HG03571 (cell line): ENCODE results near the gene CREB3L1.

Experiments
- ATAC-seq: cut with Tn5 transposase; IDR thresholded peaks from one replicate; pipeline ENCODE4 v1.9.1; 2021; ENCODE audit not compliant: unreplicated experiment

The CREB3L1 gene

GRCh38 chr11:46342239-46342638, 64.8 kb downstream of the CREB3L1 start:
- no peak for ATAC-seq

- ATAC-seq = no peak
Measured at GRCh38 chr11:46343520-46343919, 66.1 kb downstream of the CREB3L1 start.

GRCh38 chr11:46345131-46345597, 67.7 kb downstream of the CREB3L1 start:
- no peak for ATAC-seq

GRCh38 chr11:46345881-46346484, 68.5 kb downstream of the CREB3L1 start:
- ATAC-seq = no peak

- ATAC-seq = peak; percentile 55
Measured at GRCh38 chr11:46346886-46347636, 69.6 kb downstream of the CREB3L1 start, which contains the start of gene DGKZ. Gene DGKZ, plus strand, starts transcription at chr11:46347463. Its CDS starts 197 bp downstream, at chr11:46347660.

GRCh38 chr11:46347637-46348311, 70.3 kb downstream of the CREB3L1 start:
- ATAC-seq = no peak

GRCh38 chr11:46348566-46349401, 71.3 kb downstream of the CREB3L1 start:
- no peak for ATAC-seq

GRCh38 chr11:46350695-46351094, 73.2 kb downstream of the CREB3L1 start:
- no peak for ATAC-seq

- no peak for ATAC-seq
Measured at GRCh38 chr11:46351148-46351547, 73.7 kb downstream of the CREB3L1 start.

- no peak for ATAC-seq
Measured at GRCh38 chr11:46351606-46352005, 74.1 kb downstream of the CREB3L1 start.

GRCh38 chr11:46352063-46352841, 74.8 kb downstream of the CREB3L1 start:
- ATAC-seq = no peak

- no peak for ATAC-seq
Measured at GRCh38 chr11:46353698-46354097, 76.2 kb downstream of the CREB3L1 start.

- no peak for ATAC-seq
Measured at GRCh38 chr11:46356924-46357482, 79.5 kb downstream of the CREB3L1 start.

GRCh38 chr11:46357483-46357936, 80.0 kb downstream of the CREB3L1 start:
- no peak for ATAC-seq

- no peak for ATAC-seq
Measured at GRCh38 chr11:46359953-46360352, 82.5 kb downstream of the CREB3L1 start.

- ATAC-seq = peak; percentile 9
Measured at GRCh38 chr11:46360878-46361277, 83.4 kb downstream of the CREB3L1 start.

GRCh38 chr11:46361283-46362155, 84.1 kb downstream of the CREB3L1 start:
- peak; percentile 93 for ATAC-seq

- ATAC-seq = no peak
Measured at GRCh38 chr11:46362156-46363030, 84.9 kb downstream of the CREB3L1 start.
